GM12865 (cell line): ENCODE data around the gene COL23A1.

Experiments
- DNase-seq: peaks from one replicate; pipeline ENCODE4 v3.0.0; 2010; ENCODE audit warnings: low read depth
- H3K4me3 ChIP-seq: 2 replicates; pipeline ENCODE4 v1.5.1; 2011; ENCODE audit warnings: mild to moderate bottlenecking, low read depth, low read length, control low read depth
- TF ChIP-seq, protein P1 (sequence below): IDR thresholded peaks from 2 replicates; pipeline ENCODE4 v1.5.1; 2011; ENCODE audit warnings: low read length, control low read depth, low read depth, inconsistent platforms; ENCODE audit not compliant: insufficient read depth; ENCODE audit errors: missing control alignments

The COL23A1 gene

GRCh38 chr5:178363501-178364325 lies 226.5 kb downstream of the COL23A1 start:
- H3K4me3 ChIP-seq, result no peak overlapping the region
- TF ChIP-seq, protein P1, sequence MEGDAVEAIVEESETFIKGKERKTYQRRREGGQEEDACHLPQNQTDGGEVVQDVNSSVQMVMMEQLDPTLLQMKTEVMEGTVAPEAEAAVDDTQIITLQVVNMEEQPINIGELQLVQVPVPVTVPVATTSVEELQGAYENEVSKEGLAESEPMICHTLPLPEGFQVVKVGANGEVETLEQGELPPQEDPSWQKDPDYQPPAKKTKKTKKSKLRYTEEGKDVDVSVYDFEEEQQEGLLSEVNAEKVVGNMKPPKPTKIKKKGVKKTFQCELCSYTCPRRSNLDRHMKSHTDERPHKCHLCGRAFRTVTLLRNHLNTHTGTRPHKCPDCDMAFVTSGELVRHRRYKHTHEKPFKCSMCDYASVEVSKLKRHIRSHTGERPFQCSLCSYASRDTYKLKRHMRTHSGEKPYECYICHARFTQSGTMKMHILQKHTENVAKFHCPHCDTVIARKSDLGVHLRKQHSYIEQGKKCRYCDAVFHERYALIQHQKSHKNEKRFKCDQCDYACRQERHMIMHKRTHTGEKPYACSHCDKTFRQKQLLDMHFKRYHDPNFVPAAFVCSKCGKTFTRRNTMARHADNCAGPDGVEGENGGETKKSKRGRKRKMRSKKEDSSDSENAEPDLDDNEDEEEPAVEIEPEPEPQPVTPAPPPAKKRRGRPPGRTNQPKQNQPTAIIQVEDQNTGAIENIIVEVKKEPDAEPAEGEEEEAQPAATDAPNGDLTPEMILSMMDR, result no peak
- no peak for DNase-seq

DNA sequence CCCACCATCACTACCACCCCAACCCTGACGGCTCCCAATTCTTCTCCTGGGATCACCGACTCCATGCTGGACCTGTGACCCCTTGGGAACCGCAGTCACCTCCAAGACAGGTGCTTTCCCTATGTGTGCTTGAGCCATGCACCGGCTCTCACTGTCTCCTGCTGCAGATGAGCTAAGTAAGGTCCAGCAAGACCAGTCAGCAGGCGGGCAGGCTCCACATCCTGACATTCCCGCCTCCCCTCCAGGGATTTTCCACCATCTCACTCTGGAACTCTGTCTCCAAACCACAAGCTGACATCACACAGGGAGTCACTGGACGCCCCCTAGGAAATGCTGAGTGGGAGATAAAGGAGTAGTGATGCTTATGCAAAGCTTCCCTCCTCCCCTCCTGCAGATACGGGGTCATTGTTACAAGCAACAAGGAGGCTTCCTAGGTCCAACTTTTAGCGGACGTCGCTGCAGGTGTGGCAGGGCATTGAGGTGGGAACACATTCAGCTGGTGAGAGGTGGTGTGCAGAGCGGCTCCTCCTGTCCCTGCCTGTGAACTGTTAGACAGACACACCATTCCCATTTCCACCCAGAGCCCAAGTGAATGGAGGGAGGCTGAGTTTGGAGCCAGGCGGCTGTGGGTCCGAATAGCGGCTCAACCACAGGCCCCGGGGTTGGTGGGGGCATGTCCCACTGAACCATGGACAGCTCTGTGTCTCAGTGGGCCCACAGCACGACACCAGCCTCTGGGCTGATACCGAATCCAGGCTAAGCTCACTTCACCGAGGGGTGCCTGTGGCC lies 228.3 kb downstream of the COL23A1 start:
- TF ChIP-seq, protein P1, result no peak
- DNase-seq, result no peak
- H3K4me3 ChIP-seq, result no peak overlapping the region

- TF ChIP-seq, protein P1, result no peak
- H3K4me3 ChIP-seq, result no peak overlapping the region
- no peak for DNase-seq
Observed at GRCh38 chr5:178360926-178361235, 229.3 kb downstream of the COL23A1 start.

DNA sequence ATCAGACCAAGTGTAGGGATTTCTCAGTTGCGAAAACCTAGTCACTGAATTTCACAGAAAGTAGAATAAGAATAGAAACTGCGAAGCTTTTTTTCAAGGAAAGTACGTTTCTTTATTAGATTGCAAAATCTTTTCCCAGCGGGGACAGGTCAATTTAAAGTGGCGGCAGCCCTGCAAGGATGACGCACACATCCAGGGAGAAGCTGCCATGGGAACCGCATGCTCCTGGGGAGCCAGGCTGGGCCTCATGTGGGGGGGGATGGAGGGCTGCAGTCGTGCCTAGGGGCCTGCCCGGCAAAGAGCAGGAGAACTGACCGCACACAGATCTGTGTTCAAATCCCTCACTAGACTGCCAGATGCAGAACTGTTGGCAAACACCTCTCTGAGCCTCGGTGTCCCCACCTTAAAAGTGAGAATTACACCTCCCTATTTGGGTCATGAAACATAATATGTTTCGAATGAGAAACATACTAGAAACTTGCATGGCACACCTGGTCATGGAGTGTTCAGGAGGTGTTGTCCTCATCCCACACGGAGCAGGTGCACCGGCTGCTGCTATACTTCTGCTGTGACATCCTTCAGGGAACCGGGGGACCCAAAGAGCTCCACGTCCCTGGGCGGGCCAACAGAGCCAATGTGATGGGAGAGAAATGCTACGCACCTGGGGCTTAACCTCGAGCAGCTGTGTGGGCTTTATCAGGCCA lies 229.8 kb downstream of the COL23A1 start:
- TF ChIP-seq, protein P1, result no peak
- DNase-seq, result no peak
- H3K4me3 ChIP-seq, result no peak overlapping the region

DNA sequence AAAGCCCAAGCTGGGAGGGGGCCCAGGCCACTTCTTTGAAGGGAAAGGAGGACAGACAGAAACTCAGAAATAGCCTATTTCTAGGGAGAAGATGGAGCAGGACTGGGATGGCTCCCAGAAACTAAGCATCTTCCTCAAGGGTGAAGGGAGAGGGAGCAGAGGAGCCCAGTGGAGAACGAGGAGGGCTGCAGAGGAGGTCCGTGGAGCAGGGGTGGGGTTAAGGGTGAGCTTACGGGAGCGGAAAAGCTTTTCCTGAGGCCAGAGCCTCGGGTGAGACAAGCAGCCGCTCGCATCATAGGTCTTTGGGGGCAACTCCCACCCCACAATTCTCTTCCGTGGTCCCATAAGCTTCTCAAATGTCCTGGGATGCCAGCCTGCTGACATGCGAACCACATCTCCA lies 230.5 kb downstream of the COL23A1 start:
- no peak for DNase-seq
- TF ChIP-seq, protein P1, result no peak
- H3K4me3 ChIP-seq, result no peak overlapping the region

DNA sequence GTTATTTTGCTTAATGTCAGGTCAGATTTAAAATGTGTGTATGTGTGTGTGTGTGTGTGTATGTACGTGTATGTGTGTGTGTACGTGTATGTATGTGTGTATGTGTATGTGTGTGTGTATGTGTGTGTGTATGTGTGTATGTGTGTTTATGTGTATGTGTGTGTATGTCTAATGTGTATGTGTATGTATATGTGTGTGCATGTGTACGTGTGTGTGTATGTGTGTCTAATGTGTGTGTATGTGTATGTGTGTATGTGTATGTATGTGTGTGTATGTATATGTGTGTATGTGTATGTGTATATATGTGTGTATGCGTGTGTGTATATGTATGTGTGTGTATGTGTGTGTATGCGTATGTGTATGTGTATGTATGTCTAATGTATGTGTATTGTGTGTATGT lies 232.5 kb downstream of the COL23A1 start:
- TF ChIP-seq, protein P1, result no peak
- no peak for DNase-seq
- no peak overlapping the region for H3K4me3 ChIP-seq
